OCI-LY3 (cell line): ENCODE measurements around the gene ACYP2.

ENCODE experiments used
- H2AFZ ChIP-seq: fragments of 200-600, 300-600 bp; shearing (Covaris generic); 2 replicates; pipeline ENCODE4 v1.6.0; 2014; ENCODE audit warnings: antibody characterized with exemption, low read depth, low read length
- H3K27ac ChIP-seq: fragments of 200-600, 300-600 bp; sonication (generic); 2 replicates; pipeline ENCODE4 v1.5.1; 2014; ENCODE audit warnings: mild to moderate bottlenecking, low read length, moderate library complexity, mixed read lengths
- H3K27me3 ChIP-seq: fragments of 200-600, 300-600 bp; sonication (generic); 2 replicates; pipeline ENCODE4 v1.6.1; 2014; ENCODE audit warnings: low read depth, low read length, mixed read lengths
- H3K36me3 ChIP-seq: fragments of 200-600, 300-600 bp; sonication (generic); replicated peaks from 2 replicates; pipeline ENCODE3; 2014; ENCODE audit warnings: low read depth, low read length, mixed read lengths
- H3K4me1 ChIP-seq: fragments of 300-600, 200-600 bp; sonication (generic); 2 replicates; pipeline ENCODE4 v1.6.1; 2014; ENCODE audit warnings: low read length, mixed read lengths
- H3K4me2 ChIP-seq: fragments of 200-600, 300-600 bp; sonication (generic); 2 replicates; pipeline ENCODE4 v1.6.1; 2014; ENCODE audit warnings: low read length, mixed read lengths
- H3K4me3 ChIP-seq: fragments of 300-600, 200-600 bp; sonication (generic); 2 replicates; pipeline ENCODE4 v1.5.1; 2014; ENCODE audit warnings: antibody characterized with exemption, mild to moderate bottlenecking, low read length, moderate library complexity
- H3K79me2 ChIP-seq: fragments of 300-600, 200-600 bp; shearing (Covaris generic); 2 replicates; pipeline ENCODE4 v1.6.1; 2014; ENCODE audit warnings: mild to moderate bottlenecking, low read length, mixed read lengths
- H3K9ac ChIP-seq: fragments of 300-600, 200-600 bp; shearing (Covaris generic); 2 replicates; pipeline ENCODE4 v1.6.0; 2014; ENCODE audit warnings: mild to moderate bottlenecking, low read length, moderate library complexity
- H3K9me3 ChIP-seq: fragments of 200-600, 300-600 bp; shearing (Covaris generic); 2 replicates; pipeline ENCODE4 v1.6.1; 2014; ENCODE audit warnings: low read length, mixed read lengths; ENCODE audit not compliant: insufficient read depth
- H4K20me1 ChIP-seq: fragments of 200-600, 300-600 bp; sonication (generic); 2 replicates; pipeline ENCODE4 v1.6.1; 2016; ENCODE audit warnings: low read length, mixed read lengths; ENCODE audit not compliant: insufficient read depth
- EZH2phosphoT487 ChIP-seq: fragments of 200-600 bp; shearing (Covaris generic); IDR thresholded peaks from 2 replicates; pipeline ENCODE4 v1.6.1; 2018; ENCODE audit warnings: antibody characterized with exemption, mixed run types, low read depth
- TF ChIP-seq, protein P1 (sequence below): fragments of 200-600, 300-600 bp; sonication (generic); IDR thresholded peaks from 2 replicates; pipeline ENCODE4 v1.5.1; 2014; ENCODE audit warnings: antibody characterized with exemption, low read length, low read depth

Gene ACYP2

GRCh38 chr2:54329482-54330161, 214.2 kb downstream of the ACYP2 start:
- Histone ChIP-seq H3K27me3 (peaks cover 16% of the 10 kb centered on the region; the same call in 1 of the 2 replicates), H3K9me3 (no peaks in the 10 kb centered on the region), H3K9ac (no peak overlapping the region), H3K36me3 (no peaks in the 10 kb centered on the region), H4K20me1 (no peaks in the 10 kb centered on the region), H3K4me1 (peaks cover 20% of the 10 kb centered on the region), H3K27ac (no peak overlapping the region), H2AFZ (peak overlapping the region; percentile 95; the same call in 1 of the 2 replicates), H3K4me2 (peak overlapping the region; percentile 99), H3K79me2 (no peaks in the 10 kb centered on the region), H3K4me3 (peak overlapping the region; percentile 80)
- TF ChIP-seq EZH2phosphoT487: no peak
- TF ChIP-seq, protein P1, sequence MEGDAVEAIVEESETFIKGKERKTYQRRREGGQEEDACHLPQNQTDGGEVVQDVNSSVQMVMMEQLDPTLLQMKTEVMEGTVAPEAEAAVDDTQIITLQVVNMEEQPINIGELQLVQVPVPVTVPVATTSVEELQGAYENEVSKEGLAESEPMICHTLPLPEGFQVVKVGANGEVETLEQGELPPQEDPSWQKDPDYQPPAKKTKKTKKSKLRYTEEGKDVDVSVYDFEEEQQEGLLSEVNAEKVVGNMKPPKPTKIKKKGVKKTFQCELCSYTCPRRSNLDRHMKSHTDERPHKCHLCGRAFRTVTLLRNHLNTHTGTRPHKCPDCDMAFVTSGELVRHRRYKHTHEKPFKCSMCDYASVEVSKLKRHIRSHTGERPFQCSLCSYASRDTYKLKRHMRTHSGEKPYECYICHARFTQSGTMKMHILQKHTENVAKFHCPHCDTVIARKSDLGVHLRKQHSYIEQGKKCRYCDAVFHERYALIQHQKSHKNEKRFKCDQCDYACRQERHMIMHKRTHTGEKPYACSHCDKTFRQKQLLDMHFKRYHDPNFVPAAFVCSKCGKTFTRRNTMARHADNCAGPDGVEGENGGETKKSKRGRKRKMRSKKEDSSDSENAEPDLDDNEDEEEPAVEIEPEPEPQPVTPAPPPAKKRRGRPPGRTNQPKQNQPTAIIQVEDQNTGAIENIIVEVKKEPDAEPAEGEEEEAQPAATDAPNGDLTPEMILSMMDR: no peak

- H3K9ac ChIP-seq: peak overlapping the region; percentile 47
- H3K4me1 ChIP-seq: peaks cover 20% of the 10 kb centered on the region
- H3K27ac ChIP-seq: no peak overlapping the region
Observed at GRCh38 chr2:54330162-54330925, 214.9 kb downstream of the ACYP2 start.

DNA sequence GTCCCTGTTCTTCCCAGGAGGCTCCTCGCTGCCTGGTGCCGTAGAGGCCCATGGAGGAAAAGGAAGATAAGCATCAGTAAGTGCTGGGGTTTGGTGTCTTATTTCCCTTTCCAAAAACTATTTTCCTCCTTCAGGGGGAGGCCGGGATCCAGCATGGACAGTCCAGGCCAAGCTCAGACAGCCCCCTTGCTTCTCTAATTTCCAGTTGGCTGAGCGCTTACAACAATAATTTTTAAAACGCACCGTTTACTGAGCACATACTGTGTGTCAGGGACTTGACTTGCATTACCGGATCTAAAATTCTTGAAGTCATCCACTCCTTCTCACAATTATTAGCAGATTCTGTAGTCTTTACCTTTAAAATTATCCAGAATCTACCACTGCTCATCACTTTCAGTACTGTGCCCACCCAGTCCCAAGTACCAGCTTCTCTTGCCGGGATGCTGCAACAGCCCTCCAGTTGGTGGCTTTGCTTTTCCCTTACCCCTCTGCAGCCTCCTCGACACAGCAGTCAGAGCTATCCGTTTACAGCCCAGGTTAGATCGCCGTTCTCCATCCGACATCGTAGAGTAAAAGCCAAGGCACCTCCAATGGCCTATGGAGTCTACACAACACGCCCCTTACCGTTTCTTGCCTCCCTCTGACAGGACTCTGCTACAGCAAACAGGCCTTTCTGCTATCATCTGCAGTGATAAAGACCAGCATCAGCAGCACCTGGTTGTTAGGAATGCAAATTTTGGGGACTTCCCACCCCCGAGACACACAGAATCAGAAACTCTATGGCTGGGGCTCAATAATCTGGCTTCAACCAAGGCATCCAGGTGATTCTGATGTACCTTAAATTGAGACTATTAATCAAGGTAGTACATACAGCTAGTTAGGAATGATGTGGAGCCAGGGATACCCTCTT, 215.8 kb downstream of the ACYP2 start:
- Histone ChIP-seq H3K9me3 (no peaks in the 10 kb centered on the region), H3K27me3 (peaks cover 16% of the 10 kb centered on the region; the same call in 1 of the 2 replicates), H3K4me1 (peaks cover 20% of the 10 kb centered on the region), H3K9ac (peak overlapping the region; percentile 47), H3K79me2 (no peaks in the 10 kb centered on the region), H3K36me3 (no peaks in the 10 kb centered on the region), H4K20me1 (no peaks in the 10 kb centered on the region), H3K4me2 (peak overlapping the region; percentile 99), H3K27ac (no peak overlapping the region), H3K4me3 (peak overlapping the region; percentile 80), H2AFZ (peak overlapping the region; percentile 95)
- TF ChIP-seq EZH2phosphoT487: no peak
- TF ChIP-seq, protein P1: no peak

More at GRCh38 chr2:54330162-54330925, 214.9 kb downstream of the ACYP2 start:
- Histone ChIP-seq H3K9me3 (no peaks in the 10 kb centered on the region), H4K20me1 (no peaks in the 10 kb centered on the region), H2AFZ (peak overlapping the region; percentile 95), H3K4me3 (peak overlapping the region; percentile 80), H3K27me3 (peaks cover 16% of the 10 kb centered on the region; the same call in 1 of the 2 replicates), H3K79me2 (no peaks in the 10 kb centered on the region), H3K4me2 (peak overlapping the region; percentile 99), H3K36me3 (no peaks in the 10 kb centered on the region)
- TF ChIP-seq, protein P1: no peak
- TF ChIP-seq EZH2phosphoT487: no peak
